SK-N-SH treated with all-trans-retinoic acid at 6 μM for 48 hours (cell line): Measurements from ENCODE around the gene MFSD11.

Experiments used
- ARNTL ChIP-seq: fragments of 450-650 bp; formaldehyde crosslinking; IDR thresholded peaks from 2 replicates; pipeline ENCODE4 v1.5.0; 2020; ENCODE audit warnings: low read depth, mild to moderate bottlenecking, moderate library complexity, borderline replicate concordance
- CREB5 ChIP-seq: fragments of 250-450 bp; sonication (Bioruptor Pico); IDR thresholded peaks from 2 replicates; pipeline ENCODE4 v1.5.1; 2020; ENCODE audit warnings: low read depth, mild to moderate bottlenecking, moderate library complexity
- GLIS3 ChIP-seq: fragments of 250-450 bp; sonication (Bioruptor Pico); IDR thresholded peaks from 2 replicates; pipeline ENCODE4 v1.5.0; 2020; ENCODE audit warnings: mild to moderate bottlenecking, moderate library complexity
- ISL1 ChIP-seq: fragments of 250-450 bp; sonication (Bioruptor Pico); IDR thresholded peaks from 2 replicates; pipeline ENCODE4 v2.1.2; 2022; ENCODE audit warnings: mild to moderate bottlenecking, moderate library complexity
- PPARA ChIP-seq: fragments of 250-450 bp; sonication (Bioruptor Pico); IDR thresholded peaks from 2 replicates; pipeline ENCODE4 v1.5.0; 2020; ENCODE audit warnings: mild to moderate bottlenecking, borderline replicate concordance
- ZNF8 ChIP-seq: fragments of 450-650 bp; formaldehyde crosslinking; IDR thresholded peaks from 2 replicates; pipeline ENCODE4 v1.5.0; 2020; ENCODE audit warnings: mild to moderate bottlenecking, moderate library complexity
- TF ChIP-seq, protein P1 (sequence below): fragments of 250-450 bp; sonication (Bioruptor Pico); IDR thresholded peaks from 2 replicates; pipeline ENCODE4 v1.8.0; 2020; ENCODE audit warnings: mild to moderate bottlenecking, moderate library complexity, borderline replicate concordance

DNA sequence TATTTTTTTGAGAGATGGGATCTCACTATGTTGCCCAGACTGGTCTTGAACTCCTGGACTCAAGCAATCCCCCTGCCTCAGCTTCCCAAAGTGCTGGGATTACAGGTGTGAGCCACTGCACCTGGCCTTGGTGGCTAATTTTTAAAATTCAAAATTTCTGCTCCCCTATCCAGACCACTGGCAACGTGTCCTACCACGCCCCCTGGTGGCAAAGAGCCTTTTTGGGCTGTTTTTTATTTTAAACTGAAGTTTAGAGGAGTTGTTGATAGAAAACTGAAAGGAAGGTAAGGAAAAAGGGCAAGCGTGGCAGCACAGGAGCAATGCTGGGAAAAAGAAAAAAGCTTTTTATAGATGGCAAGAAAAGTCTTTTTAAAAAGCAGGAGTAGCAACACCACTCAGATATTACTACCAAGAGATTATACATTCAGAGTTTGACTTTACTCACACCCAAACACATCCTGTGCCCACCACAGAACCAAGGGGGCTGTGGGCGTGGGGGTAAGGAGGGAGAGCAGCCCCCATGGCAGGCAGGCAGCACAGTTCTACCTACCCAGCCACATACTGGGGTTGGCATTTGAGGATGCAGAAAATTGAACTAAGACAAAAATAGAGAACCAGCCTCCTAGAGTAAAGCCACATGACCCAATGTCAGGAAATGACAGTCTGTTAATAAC, 23.0 kb upstream of the MFSD11 start:
- TF ChIP-seq ARNTL (CRISPR knock-in tag) (no peak), PPARA (CRISPR knock-in tag) (no peak), ISL1 (CRISPR knock-in tag) (no peak), GLIS3 (CRISPR knock-in tag) (no peak), CREB5 (CRISPR knock-in tag) (no peak), ZNF8 (CRISPR knock-in tag) (no peak)
- TF ChIP-seq, protein P1, sequence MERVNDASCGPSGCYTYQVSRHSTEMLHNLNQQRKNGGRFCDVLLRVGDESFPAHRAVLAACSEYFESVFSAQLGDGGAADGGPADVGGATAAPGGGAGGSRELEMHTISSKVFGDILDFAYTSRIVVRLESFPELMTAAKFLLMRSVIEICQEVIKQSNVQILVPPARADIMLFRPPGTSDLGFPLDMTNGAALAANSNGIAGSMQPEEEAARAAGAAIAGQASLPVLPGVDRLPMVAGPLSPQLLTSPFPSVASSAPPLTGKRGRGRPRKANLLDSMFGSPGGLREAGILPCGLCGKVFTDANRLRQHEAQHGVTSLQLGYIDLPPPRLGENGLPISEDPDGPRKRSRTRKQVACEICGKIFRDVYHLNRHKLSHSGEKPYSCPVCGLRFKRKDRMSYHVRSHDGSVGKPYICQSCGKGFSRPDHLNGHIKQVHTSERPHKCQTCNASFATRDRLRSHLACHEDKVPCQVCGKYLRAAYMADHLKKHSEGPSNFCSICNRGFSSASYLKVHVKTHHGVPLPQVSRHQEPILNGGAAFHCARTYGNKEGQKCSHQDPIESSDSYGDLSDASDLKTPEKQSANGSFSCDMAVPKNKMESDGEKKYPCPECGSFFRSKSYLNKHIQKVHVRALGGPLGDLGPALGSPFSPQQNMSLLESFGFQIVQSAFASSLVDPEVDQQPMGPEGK (CRISPR knock-in tag) = no peak
